OCI-LY1 (cell line): ENCODE data around the gene PRKG1.

Experiments
- H2AFZ ChIP-seq: fragments of 200-600 bp; sonication (generic), shearing (Covaris generic); 2 replicates; pipeline ENCODE4 v1.6.0; 2014; ENCODE audit warnings: antibody characterized with exemption, mild to moderate bottlenecking, low read length
- H3F3A ChIP-seq: fragments of 200-600 bp; sonication (generic), shearing (Covaris generic); 2 replicates; pipeline ENCODE4 v1.6.0; 2014; ENCODE audit warnings: mild to moderate bottlenecking, antibody characterized with exemption, low read length, moderate library complexity; ENCODE audit not compliant: insufficient read depth
- H3K27ac ChIP-seq: fragments of 200-600 bp; sonication (generic); 2 replicates; pipeline ENCODE4 v1.5.1; 2014; ENCODE audit warnings: low read length, mixed run types, mild to moderate bottlenecking, low read depth; ENCODE audit not compliant: poor library complexity, severe bottlenecking
- H3K27me3 ChIP-seq: fragments of 200-600 bp; sonication (generic); 2 replicates; pipeline ENCODE4 v1.6.0; 2014; ENCODE audit warnings: antibody characterized with exemption, mild to moderate bottlenecking, low read length, moderate library complexity; ENCODE audit not compliant: insufficient read depth
- H3K36me3 ChIP-seq: fragments of 200-600 bp; sonication (generic); 2 replicates; pipeline ENCODE4 v1.6.1; 2014; ENCODE audit warnings: mild to moderate bottlenecking, antibody characterized with exemption, low read length, moderate library complexity, mixed read lengths; ENCODE audit not compliant: insufficient read depth
- H3K4me1 ChIP-seq: fragments of 200-600 bp; sonication (generic); 2 replicates; pipeline ENCODE4 v1.5.1; 2014; ENCODE audit warnings: mild to moderate bottlenecking, low read length, moderate library complexity; ENCODE audit not compliant: insufficient read depth, severe bottlenecking
- H3K4me2 ChIP-seq: fragments of 200-600 bp; sonication (generic), shearing (Covaris generic); 2 replicates; pipeline ENCODE4 v1.6.1; 2014; ENCODE audit warnings: low read length
- H3K4me3 ChIP-seq: fragments of 200-600 bp; sonication (generic); 2 replicates; pipeline ENCODE4 v1.5.1; 2014; ENCODE audit warnings: low read length, low read depth, mild to moderate bottlenecking, mixed read lengths; ENCODE audit not compliant: poor library complexity, severe bottlenecking
- H3K79me2 ChIP-seq: fragments of 200-600 bp; shearing (Covaris generic); 2 replicates; pipeline ENCODE4 v1.6.1; 2016; ENCODE audit warnings: mixed run types, low read length, mixed read lengths; ENCODE audit not compliant: insufficient read depth
- H3K9ac ChIP-seq: fragments of 200-600 bp; sonication (generic), shearing (Covaris generic); 2 replicates; pipeline ENCODE4 v1.6.1; 2014; ENCODE audit warnings: mild to moderate bottlenecking, low read length, mixed read lengths
- H3K9me2 ChIP-seq: fragments of 200-600 bp; sonication (generic), shearing (Covaris generic); 2 replicates; pipeline ENCODE4 v1.6.1; 2014; ENCODE audit warnings: low read depth, mild to moderate bottlenecking, low read length, mixed read lengths
- H3K9me3 ChIP-seq: fragments of 200-600 bp; shearing (Covaris generic); 2 replicates; pipeline ENCODE4 v1.6.1; 2014; ENCODE audit warnings: low read length, mixed read lengths
- H4K20me1 ChIP-seq: fragments of 200-600 bp; sonication (generic), shearing (Covaris generic); 2 replicates; pipeline ENCODE4 v1.6.0; 2016; ENCODE audit warnings: mild to moderate bottlenecking, low read length; ENCODE audit not compliant: insufficient read depth
- EZH2 ChIP-seq: fragments of 200-600 bp; sonication (generic), shearing (Covaris generic); IDR thresholded peaks from 2 replicates; pipeline ENCODE4 v1.8.0; 2017; ENCODE audit warnings: borderline replicate concordance, mixed run types, mild to moderate bottlenecking, antibody characterized with exemption, low read length, moderate library complexity, mixed read lengths
- TF ChIP-seq, protein P1 (sequence below): fragments of 200-600 bp; sonication (generic), shearing (Covaris generic); IDR thresholded peaks from 2 replicates; pipeline ENCODE4 v1.5.1; 2017; ENCODE audit warnings: mild to moderate bottlenecking, antibody characterized with exemption, low read length, moderate library complexity, mixed read lengths

The PRKG1 gene

DNA sequence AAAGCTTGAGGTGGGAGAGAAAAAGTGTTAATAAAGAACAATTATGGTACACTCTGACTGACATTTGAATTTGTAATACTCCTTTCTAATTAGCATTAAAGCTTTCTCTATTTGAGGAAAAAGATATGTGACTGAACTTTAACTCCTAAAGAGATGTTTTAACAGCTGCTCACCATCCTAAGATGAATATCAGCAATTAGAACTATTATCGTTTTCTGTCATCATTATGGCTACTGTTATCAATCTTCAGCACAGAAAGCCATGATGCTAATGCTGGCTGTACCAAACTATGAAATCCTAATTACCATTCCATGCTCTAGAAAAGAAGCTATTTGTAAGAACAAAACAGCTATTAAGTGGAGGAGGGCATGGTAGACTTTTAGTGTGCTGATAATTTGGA, 853.9 kb downstream of the PRKG1 start:
- no peaks in the 10 kb centered on the region for H3K9me2 ChIP-seq
- TF ChIP-seq, protein P1, sequence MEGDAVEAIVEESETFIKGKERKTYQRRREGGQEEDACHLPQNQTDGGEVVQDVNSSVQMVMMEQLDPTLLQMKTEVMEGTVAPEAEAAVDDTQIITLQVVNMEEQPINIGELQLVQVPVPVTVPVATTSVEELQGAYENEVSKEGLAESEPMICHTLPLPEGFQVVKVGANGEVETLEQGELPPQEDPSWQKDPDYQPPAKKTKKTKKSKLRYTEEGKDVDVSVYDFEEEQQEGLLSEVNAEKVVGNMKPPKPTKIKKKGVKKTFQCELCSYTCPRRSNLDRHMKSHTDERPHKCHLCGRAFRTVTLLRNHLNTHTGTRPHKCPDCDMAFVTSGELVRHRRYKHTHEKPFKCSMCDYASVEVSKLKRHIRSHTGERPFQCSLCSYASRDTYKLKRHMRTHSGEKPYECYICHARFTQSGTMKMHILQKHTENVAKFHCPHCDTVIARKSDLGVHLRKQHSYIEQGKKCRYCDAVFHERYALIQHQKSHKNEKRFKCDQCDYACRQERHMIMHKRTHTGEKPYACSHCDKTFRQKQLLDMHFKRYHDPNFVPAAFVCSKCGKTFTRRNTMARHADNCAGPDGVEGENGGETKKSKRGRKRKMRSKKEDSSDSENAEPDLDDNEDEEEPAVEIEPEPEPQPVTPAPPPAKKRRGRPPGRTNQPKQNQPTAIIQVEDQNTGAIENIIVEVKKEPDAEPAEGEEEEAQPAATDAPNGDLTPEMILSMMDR: no peak
- TF ChIP-seq EZH2: no peak
- no peak overlapping the region for H2AFZ ChIP-seq
- H4K20me1 ChIP-seq: no peaks in the 10 kb centered on the region
- H3K4me2 ChIP-seq: no peak overlapping the region
- no peaks in the 10 kb centered on the region for H3K36me3 ChIP-seq
- no peaks in the 10 kb centered on the region for H3K79me2 ChIP-seq
- H3K9ac ChIP-seq: no peak overlapping the region
- no peaks in the 10 kb centered on the region for H3K27me3 ChIP-seq
- H3K9me3 ChIP-seq: no peaks in the 10 kb centered on the region
- no peaks in the 10 kb centered on the region for H3K4me1 ChIP-seq
- no peaks in the 10 kb centered on the region for H3F3A ChIP-seq
- H3K4me3 ChIP-seq: no peak overlapping the region
- H3K27ac ChIP-seq: no peak overlapping the region

DNA sequence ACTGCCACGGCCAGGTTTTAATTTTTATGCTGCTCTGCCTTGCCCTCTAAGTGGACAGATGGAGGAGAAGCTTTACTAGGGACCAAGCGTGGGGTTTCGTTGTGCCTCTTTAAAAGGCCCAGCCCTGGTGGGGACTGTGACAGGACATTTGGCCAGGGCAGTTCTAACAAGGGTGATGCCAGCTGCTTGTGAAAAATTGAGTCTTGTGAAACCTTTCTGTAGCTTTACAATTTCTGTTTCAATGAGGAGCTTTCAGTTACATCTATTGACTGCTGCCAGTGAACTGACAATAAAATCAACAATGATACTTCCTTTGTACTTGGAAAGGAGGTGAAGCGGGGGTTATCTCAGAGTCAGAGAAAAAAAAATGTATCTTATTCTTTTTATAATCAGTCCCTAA, 858.2 kb downstream of the PRKG1 start:
- H2AFZ ChIP-seq: no peak overlapping the region
- no peak overlapping the region for H3K4me3 ChIP-seq
- no peaks in the 10 kb centered on the region for H3K9me2 ChIP-seq
- no peak overlapping the region for H3K9ac ChIP-seq
- no peaks in the 10 kb centered on the region for H3K9me3 ChIP-seq
- no peaks in the 10 kb centered on the region for H3K4me1 ChIP-seq
- H3K27ac ChIP-seq: no peak overlapping the region
- no peaks in the 10 kb centered on the region for H3K27me3 ChIP-seq
- H3K79me2 ChIP-seq: no peaks in the 10 kb centered on the region
- TF ChIP-seq, protein P1: no peak
- TF ChIP-seq EZH2: no peak
- H3K4me2 ChIP-seq: no peak overlapping the region
- no peaks in the 10 kb centered on the region for H4K20me1 ChIP-seq
- no peaks in the 10 kb centered on the region for H3K36me3 ChIP-seq
- no peaks in the 10 kb centered on the region for H3F3A ChIP-seq

DNA sequence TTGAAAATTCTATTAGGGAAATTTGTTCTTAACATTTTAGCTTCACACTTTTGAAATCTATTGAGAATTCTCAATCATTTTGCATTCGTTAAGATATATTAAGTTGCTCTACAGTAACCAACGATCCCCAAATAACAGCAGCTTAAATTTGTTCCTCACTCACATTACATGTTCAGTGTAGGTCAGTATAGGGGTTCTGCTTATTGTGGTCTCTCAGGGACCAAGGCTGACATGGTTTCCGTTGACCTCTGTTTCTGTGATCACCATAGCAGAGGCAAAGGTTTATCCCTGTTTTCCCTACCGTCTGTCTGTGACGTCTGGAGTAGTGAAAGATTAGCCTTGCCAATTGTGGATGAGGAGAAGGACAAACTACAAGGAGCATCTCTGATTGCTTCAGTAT, 860.1 kb downstream of the PRKG1 start:
- Histone ChIP-seq H4K20me1 (no peaks in the 10 kb centered on the region), H3K9me2 (no peaks in the 10 kb centered on the region), H3K4me2 (no peak overlapping the region), H3K27ac (no peak overlapping the region), H3K4me1 (no peaks in the 10 kb centered on the region), H2AFZ (no peak overlapping the region), H3K9ac (no peak overlapping the region), H3K36me3 (no peaks in the 10 kb centered on the region), H3K27me3 (no peaks in the 10 kb centered on the region), H3K79me2 (no peaks in the 10 kb centered on the region), H3F3A (no peaks in the 10 kb centered on the region), H3K9me3 (no peaks in the 10 kb centered on the region), H3K4me3 (no peak overlapping the region)
- TF ChIP-seq, protein P1: no peak
- TF ChIP-seq EZH2: no peak
